PC-3 (cell line): ENCODE data around the gene STOML3.

Experiments
- CTCF ChIP-seq: fragments of 300-600 bp; sonication (generic); conservative IDR thresholded peaks from 2 replicates; pipeline ENCODE4 v1.5.1; 2017; ENCODE audit warnings: antibody characterized with exemption, low read depth, mild to moderate bottlenecking, low read length
- EZH2 ChIP-seq: fragments of 300-600 bp; sonication (generic); IDR thresholded peaks from one replicate; pipeline ENCODE4 v1.6.1; 2017; ENCODE audit warnings: antibody characterized with exemption, mild to moderate bottlenecking, low read length; ENCODE audit not compliant: unreplicated experiment
- EZH2phosphoT487 ChIP-seq: fragments of 300-600 bp; sonication (generic); IDR thresholded peaks from 2 replicates; pipeline ENCODE4 v1.6.1; 2018; ENCODE audit warnings: mild to moderate bottlenecking, antibody characterized with exemption, low read length, borderline replicate concordance

- TF ChIP-seq CTCF = no peak
- TF ChIP-seq EZH2phosphoT487 = no peak
- TF ChIP-seq EZH2 = no peak
These were observed 32.7 kb upstream of the STOML3 start for GRCh38 chr13:39023316-39023715.
